Activated naive CD4-positive, alpha-beta T cell treated with anti-CD3 and anti-CD28 coated beads for 36 hours (primary cell): Measurements from ENCODE around the gene ADAMTSL2. TPM values are rescaled to one million over a fixed set of nuclear protein-coding genes. Genes with fewer than 3 reads are reported as not detected.

Source experiments
- CTCF ChIA-PET: fragments of 350-600 bp; sonication (Branson Sonifier 250); formaldehyde crosslinking; loops from one replicate; lab custom pipeline; 2021; ENCODE audit warnings: antibody characterized with exemption; lab: Charles Lee
- DNase-seq: peaks from one replicate; pipeline ENCODE4 v3.0.0-alpha.2; 2020
- H3K27ac Mint-ChIP-seq: one replicate; pipeline ENCODE4 v1.8.0; 2021; ENCODE audit warnings: mild to moderate bottlenecking, mixed read lengths
- H3K27me3 Mint-ChIP-seq: one replicate; pipeline ENCODE4 v1.8.0; 2021; ENCODE audit warnings: low read depth, mixed read lengths
- H3K36me3 Mint-ChIP-seq: one replicate; pipeline ENCODE4 v1.8.0; 2021; ENCODE audit warnings: low read depth, mixed read lengths
- H3K4me1 Mint-ChIP-seq: one replicate; pipeline ENCODE4 v1.8.0; 2021; ENCODE audit warnings: low read depth, mixed read lengths
- H3K4me3 Mint-ChIP-seq: one replicate; pipeline ENCODE4 v1.8.0; 2021; ENCODE audit warnings: mild to moderate bottlenecking, moderate library complexity, mixed read lengths
- H3K9me3 Mint-ChIP-seq: one replicate; pipeline ENCODE4 v1.8.0; 2021; ENCODE audit warnings: mixed read lengths
- intact Hi-C: fragments of 100-400 bp; cut with micrococcal nuclease; formaldehyde crosslinking; loops from one replicate; pipeline ENCODE4 v1.15.1; 2023
- total RNA-seq, 2 experiments: library from RNA; stranded (reverse); gene quantifications; one replicate each; pipeline ENCODE4 v1.2.3, GENCODE V29; 2021

ADAMTSL2 gene
- total RNA-seq, 2 experiments from 2014 or later: 0.14 to 0.17 TPM

GRCh38 chr9:133571391-133571890 lies 36.9 kb downstream of the ADAMTSL2 start:
- intact Hi-C loops: no loop called here
- CTCF ChIA-PET: no interaction called here
- H3K36me3 Mint-ChIP-seq: no peaks in the 10 kb centered on the region
- no peaks in the 10 kb centered on the region for H3K9me3 Mint-ChIP-seq
- peaks cover under 1% of the 10 kb centered on the region for H3K4me1 Mint-ChIP-seq
- no peak for DNase-seq
- H3K27ac Mint-ChIP-seq: no peak overlapping the region
- H3K27me3 Mint-ChIP-seq: peaks cover 2% of the 10 kb centered on the region
- H3K4me3 Mint-ChIP-seq: no peak overlapping the region

- CTCF ChIA-PET: no interaction called here
- H3K27ac Mint-ChIP-seq: no peak overlapping the region
- no peak for DNase-seq
- H3K4me3 Mint-ChIP-seq: no peak overlapping the region
- peaks cover 5% of the 10 kb centered on the region for H3K4me1 Mint-ChIP-seq
- intact Hi-C loops: no loop called here
- no peaks in the 10 kb centered on the region for H3K9me3 Mint-ChIP-seq
- H3K36me3 Mint-ChIP-seq: no peaks in the 10 kb centered on the region
- peaks cover 8% of the 10 kb centered on the region for H3K27me3 Mint-ChIP-seq
Measured at GRCh38 chr9:133571896-133572595, 37.5 kb downstream of the ADAMTSL2 start.

- no peak overlapping the region for H3K27ac Mint-ChIP-seq
- H3K9me3 Mint-ChIP-seq: no peaks in the 10 kb centered on the region
Measured at GRCh38 chr9:133572821-133573361, 38.4 kb downstream of the ADAMTSL2 start.

GRCh38 chr9:133573791-133574515 lies 39.4 kb downstream of the ADAMTSL2 start:
- CTCF ChIA-PET: no interaction called here
- Mint-ChIP-seq H3K9me3 (no peaks in the 10 kb centered on the region), H3K27me3 (peaks cover 16% of the 10 kb centered on the region), H3K4me3 (no peak overlapping the region), H3K4me1 (peaks cover 5% of the 10 kb centered on the region), H3K36me3 (no peaks in the 10 kb centered on the region), H3K27ac (no peak overlapping the region)
- intact Hi-C loops: no loop called here
- no peak for DNase-seq

More at GRCh38 chr9:133572821-133573361, 38.4 kb downstream of the ADAMTSL2 start:
- CTCF ChIA-PET: no interaction called here
- no peaks in the 10 kb centered on the region for H3K36me3 Mint-ChIP-seq
- H3K4me1 Mint-ChIP-seq: peaks cover 5% of the 10 kb centered on the region
- H3K27me3 Mint-ChIP-seq: peaks cover 12% of the 10 kb centered on the region
- intact Hi-C loops: no loop called here
- H3K4me3 Mint-ChIP-seq: no peak overlapping the region
- DNase-seq: no peak

- Mint-ChIP-seq H3K27me3 (peaks cover 16% of the 10 kb centered on the region), H3K9me3 (no peaks in the 10 kb centered on the region), H3K4me1 (peaks cover 5% of the 10 kb centered on the region), H3K4me3 (no peak overlapping the region), H3K36me3 (no peaks in the 10 kb centered on the region), H3K27ac (no peak overlapping the region)
- CTCF ChIA-PET: no interaction called here
- intact Hi-C loops: no loop called here
- no peak for DNase-seq
Measured at GRCh38 chr9:133574771-133575170, 40.3 kb downstream of the ADAMTSL2 start.

- Mint-ChIP-seq H3K4me1 (peaks cover 5% of the 10 kb centered on the region), H3K27ac (no peak overlapping the region), H3K9me3 (no peaks in the 10 kb centered on the region), H3K27me3 (peaks cover 21% of the 10 kb centered on the region), H3K36me3 (no peaks in the 10 kb centered on the region), H3K4me3 (no peak overlapping the region)
- DNase-seq: no peak
- intact Hi-C loops: no loop called here
- CTCF ChIA-PET: interaction anchor here (1.3 kb wide), 1 partner anchor 13 kb away, joined by 3 read pairs; no protein-coding TSS in a partner anchor
Measured at GRCh38 chr9:133575186-133576030, 40.9 kb downstream of the ADAMTSL2 start.

DNA sequence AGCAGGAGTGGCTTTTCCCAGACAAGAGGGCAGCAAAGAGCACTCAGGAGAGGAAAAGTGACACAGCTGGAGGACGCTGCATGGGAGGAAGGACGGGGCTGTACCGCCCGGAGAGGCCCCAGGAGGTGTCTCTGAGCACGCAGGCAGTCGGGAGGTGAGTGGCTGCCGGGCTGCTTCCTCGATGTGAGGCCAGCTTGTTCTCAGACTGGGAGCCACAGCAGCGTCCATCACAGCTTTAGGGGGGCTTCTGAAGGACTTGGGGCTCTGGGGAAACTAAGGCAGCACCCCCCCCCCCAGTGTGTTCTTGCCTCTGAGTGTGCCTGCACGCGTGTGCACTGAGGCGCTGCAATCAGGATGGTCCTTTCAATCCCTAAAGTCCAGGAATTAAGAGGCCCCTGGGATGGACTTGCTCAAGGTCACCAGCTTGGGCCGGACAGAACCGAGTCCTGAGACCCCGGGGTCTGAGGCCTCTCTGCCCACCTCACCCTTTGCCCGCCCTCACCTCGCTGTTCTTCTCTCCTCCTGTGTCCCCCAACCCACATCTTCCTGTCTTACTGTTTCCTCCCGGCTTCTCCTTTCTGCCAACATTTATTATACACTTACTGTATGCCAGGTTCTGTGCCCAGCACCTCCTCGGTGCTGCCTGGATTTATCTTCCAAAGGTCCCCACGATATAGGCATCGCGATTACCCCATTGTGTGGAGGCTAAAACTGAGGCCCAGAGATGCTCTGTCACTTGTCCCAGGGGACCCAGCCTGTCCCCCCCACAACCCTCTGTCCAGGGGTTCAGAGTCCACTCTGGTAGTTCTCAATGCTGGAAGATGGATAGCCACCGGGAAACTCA lies 41.7 kb downstream of the ADAMTSL2 start:
- Mint-ChIP-seq H3K36me3 (no peaks in the 10 kb centered on the region), H3K9me3 (no peaks in the 10 kb centered on the region), H3K27me3 (peaks cover 25% of the 10 kb centered on the region), H3K27ac (no peak overlapping the region), H3K4me1 (peaks cover 5% of the 10 kb centered on the region), H3K4me3 (no peak overlapping the region)
- DNase-seq: no peak
- CTCF ChIA-PET: interaction anchor here (1.3 kb wide), 1 partner anchor 12 kb away, joined by 3 read pairs; no protein-coding TSS in a partner anchor
- intact Hi-C loops: no loop called here

- intact Hi-C loops: no loop called here
- H3K27ac Mint-ChIP-seq: no peak overlapping the region
- H3K36me3 Mint-ChIP-seq: no peaks in the 10 kb centered on the region
- DNase-seq: no peak
- no peak overlapping the region for H3K4me3 Mint-ChIP-seq
- H3K4me1 Mint-ChIP-seq: peaks cover 5% of the 10 kb centered on the region
- no peaks in the 10 kb centered on the region for H3K9me3 Mint-ChIP-seq
- CTCF ChIA-PET: interaction anchor here (1.3 kb wide), 1 partner anchor 11 kb away, joined by 3 read pairs; no protein-coding TSS in a partner anchor
- peaks cover 32% of the 10 kb centered on the region for H3K27me3 Mint-ChIP-seq
Measured at GRCh38 chr9:133576875-133577736, 42.6 kb downstream of the ADAMTSL2 start.

GRCh38 chr9:133577737-133578112 lies 43.2 kb downstream of the ADAMTSL2 start:
- CTCF ChIA-PET: no interaction called here
- intact Hi-C loops: no loop called here
- Mint-ChIP-seq H3K9me3 (no peaks in the 10 kb centered on the region), H3K27me3 (peaks cover 38% of the 10 kb centered on the region), H3K4me1 (peaks cover 5% of the 10 kb centered on the region), H3K36me3 (no peaks in the 10 kb centered on the region), H3K4me3 (no peak overlapping the region), H3K27ac (no peak overlapping the region)
- DNase-seq: no peak

DNA sequence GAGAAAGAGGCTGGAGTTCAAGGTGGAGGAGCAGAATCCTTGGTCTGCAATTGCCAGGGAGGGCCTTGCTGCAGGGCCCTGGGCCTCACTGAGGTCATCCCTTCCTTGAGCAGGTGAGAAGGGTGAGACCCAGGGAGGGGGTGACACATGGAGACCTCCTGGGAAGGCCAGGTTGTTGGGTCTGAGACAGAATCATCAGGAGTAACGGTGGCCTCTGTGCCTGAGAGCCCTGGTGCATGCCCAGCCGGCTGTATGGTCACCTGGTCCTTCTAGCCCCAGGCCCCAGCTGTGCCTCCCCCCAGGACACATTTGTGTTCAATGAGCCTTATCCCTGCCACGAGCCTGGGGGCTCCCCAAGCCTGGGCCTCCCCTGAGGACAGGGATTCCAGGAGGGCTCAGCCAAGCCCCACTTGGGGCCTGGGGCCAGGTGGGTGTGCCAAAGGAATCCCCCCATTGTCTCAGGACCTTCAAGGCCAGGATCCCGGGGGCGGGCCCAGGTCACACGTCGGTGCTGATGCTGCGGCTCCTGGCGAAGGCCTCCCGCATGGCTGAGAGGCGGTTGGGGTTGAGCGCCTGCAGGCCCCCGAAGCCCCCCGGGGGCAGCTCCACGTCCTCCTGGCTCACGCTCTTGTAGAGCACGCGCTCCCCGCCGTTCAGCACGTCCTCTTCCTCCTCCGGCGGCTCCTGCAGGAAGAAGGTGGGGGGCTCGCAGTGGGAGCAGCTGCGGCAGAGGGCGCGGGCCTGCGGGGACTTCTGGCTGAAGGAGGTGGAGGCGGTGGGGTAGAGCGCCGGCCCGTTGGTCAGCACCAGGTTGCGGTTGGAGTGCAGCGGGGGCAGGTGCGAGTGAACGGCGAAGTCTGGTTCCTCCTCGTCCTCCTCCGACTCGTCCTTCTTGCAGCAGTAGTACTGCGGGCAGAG lies 44.3 kb downstream of the ADAMTSL2 start:
- Mint-ChIP-seq H3K27me3 (peaks cover 39% of the 10 kb centered on the region), H3K9me3 (no peaks in the 10 kb centered on the region), H3K4me1 (peaks cover 5% of the 10 kb centered on the region), H3K4me3 (no peak overlapping the region), H3K27ac (no peak overlapping the region), H3K36me3 (no peaks in the 10 kb centered on the region)
- intact Hi-C loops: no loop called here
- DNase-seq: no peak
- CTCF ChIA-PET: no interaction called here
